Fibroblast of gingiva (primary cell): Measurements from ENCODE around the gene PABPC5.
A peak's percentile ranks its signal among the peaks of the same experiment; 100 is the strongest.

Experiments
- DNase-seq: peaks from one replicate; pipeline ENCODE4 v3.0.0-alpha.2; 2011; ENCODE audit warnings: low read depth

The PABPC5 gene

GRCh38 chrX:91434351-91435168 lies at the start of gene PABPC5:
PABPC5 (plus strand) TSS chrX:91434839; CDS start chrX:91435578, 739 bp downstream.
- DNase-seq = peak; percentile 77

DNA sequence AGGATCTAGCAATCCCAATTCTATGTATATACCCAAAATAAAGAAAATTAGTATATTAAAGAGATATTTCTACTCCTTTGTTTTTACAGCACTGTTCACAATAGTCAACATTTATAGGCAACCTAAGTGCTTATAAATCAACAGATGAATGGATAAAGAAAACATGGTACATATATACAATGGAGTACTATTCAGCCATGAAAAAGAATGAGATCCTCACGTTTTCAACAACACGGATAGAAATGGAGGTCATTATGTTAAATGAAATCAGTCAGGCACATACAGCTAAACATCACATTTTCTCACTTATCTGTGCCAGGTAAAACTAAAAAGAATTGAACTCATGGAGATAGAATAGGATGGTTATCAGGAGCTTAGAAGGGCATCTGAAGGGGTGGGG lies 45.6 kb upstream of the PABPC5 start:
- DNase-seq = no peak

DNA sequence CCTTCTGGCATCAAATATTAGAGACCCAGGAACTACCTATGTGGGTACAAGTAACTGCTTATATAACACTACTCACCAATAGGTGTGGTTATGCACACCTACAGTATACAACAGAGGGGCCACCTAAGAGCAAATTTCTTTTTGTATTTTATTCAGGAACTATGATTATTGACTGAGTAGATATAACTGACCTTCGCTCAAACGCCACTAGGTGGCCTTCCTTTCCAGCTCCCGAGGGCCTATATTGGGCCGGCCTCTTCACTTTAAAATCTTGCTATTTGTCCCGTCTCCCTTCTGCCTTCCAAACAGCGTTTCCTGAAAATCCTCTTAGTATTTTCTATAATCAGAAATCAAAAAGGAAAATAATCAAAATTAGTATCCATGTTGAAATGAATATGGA lies 19.9 kb upstream of the PABPC5 start:
- DNase-seq = no peak

GRCh38 chrX:91435395-91435794 lies 756 bp downstream of the PABPC5 start:
- no peak for DNase-seq
